Naive B cell (primary cell): ENCODE measurements around the gene MARK2. TPM values are rescaled to one million over a fixed set of nuclear protein-coding genes. Genes with fewer than 3 reads are reported as not detected.
"Not testable (repeated sequence)": the region's sequence is repeated elsewhere in the genome, so short reads cannot be mapped to it uniquely, and the experiment has no call there.

Experiments used
- ATAC-seq, 2 donors: fragments of 150-1000 bp; cut with Tn5 transposase; 2 replicates each; pipeline ENCODE4 v1.10.0; 2021; ENCODE audit warnings: low read depth in 2 of 2, mild to moderate bottlenecking in 2 of 2, moderate library complexity in 2 of 2
- DNase-seq: peaks from one replicate; pipeline ENCODE4 v3.0.0; 2022
- H3K27ac Mint-ChIP-seq, 6 donors: one replicate each; pipeline ENCODE4 v1.8.0; 2020 to 2022; ENCODE audit warnings: mild to moderate bottlenecking in 6 of 6, mixed read lengths in 6 of 6, moderate library complexity in 5 of 6, inconsistent platforms in 2 of 6
- H3K27me3 Mint-ChIP-seq, 3 donors: one replicate each; pipeline ENCODE4 v1.8.0; 2021 to 2022; ENCODE audit warnings: mixed read lengths in 3 of 3, mild to moderate bottlenecking in 1 of 3
- H3K36me3 Mint-ChIP-seq, 2 donors: one replicate each; pipeline ENCODE4 v1.8.0; 2020 to 2022; ENCODE audit warnings: mixed read lengths in 2 of 2, inconsistent platforms in 1 of 2, mild to moderate bottlenecking in 1 of 2
- H3K4me1 Mint-ChIP-seq, 3 donors: one replicate each; pipeline ENCODE4 v1.8.0; 2020 to 2022; ENCODE audit warnings: mixed read lengths in 3 of 3, inconsistent platforms in 1 of 3, mild to moderate bottlenecking in 1 of 3, moderate library complexity in 1 of 3
- H3K4me3 Mint-ChIP-seq, 8 donors: one replicate each; pipeline ENCODE4 v1.8.0; 2020 to 2022; ENCODE audit warnings: mild to moderate bottlenecking in 8 of 8, mixed read lengths in 8 of 8, moderate library complexity in 8 of 8, inconsistent platforms in 2 of 8
- H3K9me3 Mint-ChIP-seq, 7 donors: one replicate each; pipeline ENCODE4 v1.8.0; 2020 to 2022; ENCODE audit warnings: mixed read lengths in 7 of 7, mild to moderate bottlenecking in 5 of 7, inconsistent platforms in 2 of 7, moderate library complexity in 1 of 7
- polyA plus RNA-seq, 6 donors: library from polyadenylated mRNA; unstranded; fragments of 300-500 nt; fragmentation: Illumina TruSeq; gene quantifications; one replicate each; pipeline ENCODE4 v1.2.3, GENCODE V29; 2021; ENCODE audit warnings: low read depth in 6 of 6

MARK2 gene
- 10 to 100 TPM; 31.0 to 66.8 (median 42.9) TPM for polyA plus RNA-seq

DNA sequence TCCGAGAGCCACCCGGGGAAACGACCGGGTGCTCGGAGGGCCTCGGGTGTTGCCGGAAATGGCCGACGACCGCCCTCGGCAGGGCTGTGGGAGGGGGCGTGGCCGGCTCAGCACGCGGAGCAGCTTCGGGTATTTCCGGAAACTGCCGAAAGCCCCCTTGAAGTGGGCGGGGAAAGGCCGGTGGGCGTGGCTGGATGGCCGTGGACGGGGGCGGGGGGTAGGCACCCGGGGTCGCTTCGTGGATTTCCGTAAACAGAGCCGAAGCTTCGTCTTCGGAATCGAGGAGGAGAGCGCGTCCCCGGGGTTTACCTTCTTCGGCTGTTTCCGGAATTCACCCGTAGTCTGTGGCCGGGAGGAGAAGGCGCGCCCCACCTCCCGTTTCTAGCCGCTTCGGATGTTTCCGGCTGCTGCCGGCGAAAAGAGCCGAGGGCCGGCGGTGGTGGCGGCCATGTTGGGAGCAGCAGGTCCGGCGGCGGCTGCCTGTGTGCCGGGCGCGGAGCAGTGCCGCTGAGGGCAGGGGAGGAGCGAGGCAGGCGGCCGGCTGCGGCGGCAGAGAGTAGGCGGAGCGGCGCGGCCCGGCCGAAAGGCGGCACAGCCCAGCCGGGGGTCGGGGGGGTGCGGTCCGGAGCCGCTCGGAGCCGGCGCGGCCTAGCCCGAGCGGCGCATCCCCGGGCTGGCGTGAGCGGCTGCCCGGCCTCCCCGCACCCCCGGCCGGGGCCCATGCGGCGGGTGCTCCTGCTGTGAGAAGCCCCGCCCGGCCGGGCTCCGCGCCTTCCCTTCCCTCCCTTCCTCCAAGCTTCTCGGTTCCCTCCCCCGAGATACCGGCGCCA lies at the start of gene MARK2:
Gene MARK2, plus strand, starts transcription at position 433 of the 830 bp plus-strand sequence. Its CDS starts 397 bp downstream, at position 830.
- Mint-ChIP-seq H3K27me3 (no peaks in the 10 kb centered on the region), H3K27ac (peak within 1 kb of the TSS; percentile 93 to 97 (median 96)), H3K36me3 (peaks cover 0 to 11% of the 10 kb centered on the region in 2 donors), H3K4me1 (peaks cover 62 to 75% (median 70%) of the 10 kb centered on the region in 3 donors), H3K4me3 (peak within 1 kb of the TSS; percentile 96 to 99 (median 98)), H3K9me3 (no peaks in the 10 kb centered on the region)
- DNase-seq (peak; percentile 99), ATAC-seq (peak; percentile 80)

DNA sequence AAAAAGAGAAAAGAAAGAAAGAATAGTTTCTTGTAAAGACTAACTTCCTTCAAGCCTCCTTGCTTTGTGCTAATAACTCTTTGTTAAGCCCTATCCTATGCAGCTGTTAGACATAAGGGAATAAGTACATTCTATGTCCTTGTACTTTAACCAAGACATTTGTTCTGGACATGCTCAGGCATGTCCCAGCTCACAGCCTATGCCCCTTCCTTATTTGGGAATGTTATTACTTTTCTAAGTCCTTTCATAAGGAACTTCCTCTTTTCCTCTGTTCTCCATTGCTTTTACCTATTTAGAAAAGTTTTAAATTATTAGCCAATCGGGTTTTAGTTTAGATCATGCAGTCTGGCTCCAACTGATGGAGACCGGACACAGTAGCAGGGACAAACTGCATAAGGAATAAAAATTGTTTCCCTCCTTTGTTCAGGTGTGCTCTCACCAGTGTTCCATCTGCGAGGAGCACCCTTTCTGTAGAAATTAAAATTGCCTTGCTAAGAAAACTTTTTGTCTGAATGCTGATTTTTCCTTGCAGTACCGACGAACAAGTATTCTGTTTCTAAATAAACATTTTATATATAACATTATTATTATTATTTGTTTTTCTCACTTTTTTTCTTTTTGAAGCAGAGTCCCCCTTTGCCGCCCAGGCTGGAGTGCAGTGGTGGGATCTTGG lies 47.3 kb upstream of the MARK2 start:
- Mint-ChIP-seq H3K27ac (no peak overlapping the region), H3K4me3 (no peak overlapping the region), H3K9me3 (peaks cover 6 to 21% (median 17%) of the 10 kb centered on the region in 7 donors), H3K36me3 (peaks cover 0 to 7% of the 10 kb centered on the region in 2 donors), H3K27me3 (peaks cover 0 to 6% (median 3%) of the 10 kb centered on the region in 3 donors), H3K4me1 (peaks cover 0 to 9% (median 0%) of the 10 kb centered on the region in 3 donors)
- ATAC-seq = no peak
- DNase-seq = no peak

DNA sequence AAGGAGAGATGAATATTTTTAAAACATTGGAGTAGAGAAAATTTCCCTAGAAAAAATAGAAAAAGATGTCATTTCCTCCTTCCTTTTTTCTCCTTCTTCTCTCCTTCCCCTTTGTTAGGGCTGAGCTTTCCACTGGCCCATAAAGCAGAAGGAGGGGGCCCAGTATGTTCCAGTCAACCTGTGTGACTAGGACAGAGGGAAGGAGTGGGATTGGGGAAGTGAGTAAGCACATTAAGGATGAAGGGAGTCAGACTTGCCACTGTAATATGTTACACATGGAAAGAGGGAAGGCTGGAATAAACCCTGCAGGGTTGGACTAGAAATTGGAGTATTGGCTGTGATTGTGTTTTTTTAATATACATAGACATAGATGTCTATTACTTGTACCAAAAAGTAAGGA lies 45.7 kb upstream of the MARK2 start:
- Mint-ChIP-seq H3K9me3 (peaks cover 6 to 21% (median 17%) of the 10 kb centered on the region in 7 donors), H3K36me3 (peaks cover 0 to 7% of the 10 kb centered on the region in 2 donors), H3K4me1 (peaks cover 0 to 9% (median 0%) of the 10 kb centered on the region in 3 donors), H3K4me3 (no peak overlapping the region), H3K27ac (no peak overlapping the region), H3K27me3 (peaks cover 2 to 9% (median 7%) of the 10 kb centered on the region in 3 donors)
- ATAC-seq = no peak
- DNase-seq = no peak

DNA sequence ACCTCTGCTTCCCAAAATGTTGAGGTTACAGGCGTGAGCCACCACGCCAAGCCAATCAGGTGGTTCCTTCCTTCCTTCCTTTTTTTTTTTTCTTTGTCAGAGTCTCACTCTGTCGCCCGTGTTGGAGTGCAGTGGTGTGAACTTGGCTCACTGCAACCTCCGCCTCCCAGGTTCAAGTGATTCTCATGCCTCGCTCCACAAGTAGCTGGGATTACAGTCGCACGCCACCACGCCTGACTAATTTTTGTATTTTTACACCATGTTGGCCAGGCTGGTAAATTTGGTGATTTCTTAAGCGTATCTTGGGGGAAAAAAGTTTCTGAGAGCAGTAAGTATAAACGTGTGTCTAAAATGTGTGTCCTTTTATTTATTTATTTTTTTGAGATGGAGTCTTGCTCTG lies 43.8 kb upstream of the MARK2 start:
- Mint-ChIP-seq H3K4me3 (no peak overlapping the region), H3K36me3 (peaks cover 0 to 7% of the 10 kb centered on the region in 2 donors), H3K27me3 (peaks cover 7 to 13% (median 7%) of the 10 kb centered on the region in 3 donors), H3K27ac (no peak overlapping the region), H3K4me1 (peaks cover 0 to 9% (median 0%) of the 10 kb centered on the region in 3 donors), H3K9me3 (peaks cover 6 to 21% (median 17%) of the 10 kb centered on the region in 7 donors)
- no peak for ATAC-seq
- DNase-seq = no peak

DNA sequence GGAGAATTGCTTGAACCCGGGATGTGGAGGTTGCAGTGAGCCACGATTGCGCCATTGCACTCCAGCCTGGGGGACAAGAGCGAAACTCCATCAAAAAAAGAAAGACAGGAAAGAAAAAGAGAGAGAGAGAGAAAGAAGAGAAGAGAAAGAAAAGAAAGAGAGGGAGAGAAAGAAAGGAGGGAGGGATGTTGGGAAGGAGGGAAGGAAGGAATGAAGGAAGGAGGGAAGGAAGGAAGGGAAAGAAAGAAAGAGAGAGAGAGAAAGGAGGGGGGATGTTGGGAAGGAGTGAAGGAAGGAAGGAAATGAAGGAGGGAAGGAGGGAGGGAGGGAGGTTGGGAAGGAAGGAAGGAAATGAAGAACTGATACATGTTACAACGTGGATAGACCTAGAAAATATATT lies 38.0 kb upstream of the MARK2 start:
- peaks cover 8 to 23% (median 16%) of the 10 kb centered on the region in 3 donors for H3K27me3 Mint-ChIP-seq
- ATAC-seq = no peak
- DNase-seq = no peak
- no peak overlapping the region for H3K27ac Mint-ChIP-seq
- H3K4me1 Mint-ChIP-seq = no peaks in the 10 kb centered on the region
- H3K4me3 Mint-ChIP-seq = peak overlapping the region in 1 of 8 donors; percentile 31
- H3K9me3 Mint-ChIP-seq = no peaks in the 10 kb centered on the region
- no peaks in the 10 kb centered on the region for H3K36me3 Mint-ChIP-seq

DNA sequence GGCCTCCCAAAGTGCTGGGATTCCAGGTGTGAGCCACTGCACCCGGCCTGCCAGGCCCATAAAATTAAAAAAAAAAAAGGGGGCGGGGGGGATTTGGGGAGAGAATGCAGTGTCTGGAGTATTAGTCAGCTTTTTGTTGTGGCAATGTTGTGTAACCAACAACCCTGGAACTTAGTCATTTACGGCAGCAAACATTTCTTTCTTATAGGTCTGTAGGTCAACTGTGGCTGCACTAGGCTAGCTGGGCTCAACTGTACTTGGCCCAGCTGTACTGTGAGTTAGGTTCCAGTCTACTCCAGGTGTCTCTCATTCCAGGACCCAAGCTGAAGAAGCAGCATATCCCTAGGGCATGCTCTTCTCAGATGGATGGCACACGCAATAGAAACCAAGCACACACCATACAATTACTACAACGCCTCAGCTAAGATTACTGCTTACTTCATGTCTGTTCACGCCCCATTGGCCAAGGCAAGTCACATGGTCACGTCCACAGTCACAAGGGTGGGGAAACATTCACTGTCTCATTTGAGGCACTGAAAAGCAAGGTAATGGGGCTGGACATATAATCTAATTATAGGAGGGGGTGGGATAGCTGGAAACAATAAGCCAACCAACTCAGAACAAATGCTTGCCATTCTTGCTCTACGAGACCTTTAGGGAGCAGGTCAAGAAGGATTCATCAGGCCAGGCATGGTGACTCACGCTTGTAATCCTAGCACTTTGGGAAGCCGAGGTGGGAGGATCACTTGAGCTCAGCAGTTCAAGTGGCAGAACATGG lies 36.1 kb upstream of the MARK2 start:
- no peak overlapping the region for H3K4me3 Mint-ChIP-seq
- H3K36me3 Mint-ChIP-seq = no peaks in the 10 kb centered on the region
- H3K27ac Mint-ChIP-seq = no peak overlapping the region
- H3K27me3 Mint-ChIP-seq = peaks cover 4 to 16% (median 16%) of the 10 kb centered on the region in 3 donors
- no peak for ATAC-seq
- H3K9me3 Mint-ChIP-seq = no peaks in the 10 kb centered on the region
- H3K4me1 Mint-ChIP-seq = no peaks in the 10 kb centered on the region
- DNase-seq = no peak

DNA sequence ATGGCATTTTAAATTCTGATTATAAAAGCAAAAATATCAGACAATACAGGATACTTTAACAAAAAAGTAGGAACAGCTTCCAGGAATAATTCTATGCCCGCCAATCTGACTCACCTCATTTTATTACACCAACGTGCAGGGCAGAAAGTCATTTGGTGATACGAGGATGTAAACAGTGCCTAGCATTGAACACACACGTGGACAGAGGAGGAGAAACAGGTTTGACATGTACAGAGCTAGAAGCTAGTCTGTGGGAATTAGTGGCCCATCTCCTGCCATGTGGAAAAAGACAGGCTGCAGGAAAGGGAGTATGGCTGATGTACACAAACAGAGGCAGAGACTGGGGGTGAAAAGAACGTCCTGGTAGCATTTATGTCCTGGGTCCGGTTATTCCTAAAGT lies 34.7 kb upstream of the MARK2 start:
- ATAC-seq = no peak
- Mint-ChIP-seq H3K27me3 (peaks cover 4 to 10% (median 10%) of the 10 kb centered on the region in 3 donors), H3K27ac (no peak overlapping the region), H3K36me3 (no peaks in the 10 kb centered on the region), H3K4me1 (no peaks in the 10 kb centered on the region), H3K4me3 (peak overlapping the region in 1 of 8 donors; percentile 5), H3K9me3 (no peaks in the 10 kb centered on the region)
- no peak for DNase-seq

DNA sequence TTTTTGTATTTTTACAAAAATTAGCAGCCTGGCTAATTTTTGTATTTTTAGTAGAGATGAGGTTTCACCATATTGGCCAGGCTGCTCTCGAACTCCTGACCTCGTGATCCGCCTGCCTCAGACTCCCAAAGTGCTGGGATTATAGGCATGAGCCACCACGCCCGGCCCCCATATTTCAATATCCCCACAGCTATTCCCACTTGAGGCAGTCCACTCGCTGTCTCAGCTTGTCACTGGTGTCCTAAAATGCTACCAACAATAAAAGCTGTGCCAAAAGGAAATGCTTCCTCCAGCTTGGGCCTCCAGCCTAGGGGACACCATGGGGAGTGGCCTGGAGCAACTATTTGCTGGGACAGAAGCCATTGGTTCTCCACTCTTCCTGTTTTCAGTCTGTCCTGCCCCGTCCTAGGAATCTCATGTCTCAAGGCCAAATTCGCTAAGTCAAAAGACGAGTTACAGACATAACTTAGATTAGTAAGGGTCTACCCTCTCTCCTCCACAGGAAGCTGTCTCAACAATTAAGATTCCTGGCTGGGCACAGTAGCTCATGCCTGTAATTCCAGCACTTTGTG lies 33.0 kb upstream of the MARK2 start:
- peak overlapping the region in 1 of 8 donors; percentile 9 for H3K4me3 Mint-ChIP-seq
- H3K4me1 Mint-ChIP-seq = no peaks in the 10 kb centered on the region
- no peaks in the 10 kb centered on the region for H3K9me3 Mint-ChIP-seq
- DNase-seq (no peak), ATAC-seq (no peak)
- H3K27me3 Mint-ChIP-seq = peaks cover under 1 to 4% (median 1%) of the 10 kb centered on the region in 3 donors
- no peak overlapping the region for H3K27ac Mint-ChIP-seq
- H3K36me3 Mint-ChIP-seq = no peaks in the 10 kb centered on the region

DNA sequence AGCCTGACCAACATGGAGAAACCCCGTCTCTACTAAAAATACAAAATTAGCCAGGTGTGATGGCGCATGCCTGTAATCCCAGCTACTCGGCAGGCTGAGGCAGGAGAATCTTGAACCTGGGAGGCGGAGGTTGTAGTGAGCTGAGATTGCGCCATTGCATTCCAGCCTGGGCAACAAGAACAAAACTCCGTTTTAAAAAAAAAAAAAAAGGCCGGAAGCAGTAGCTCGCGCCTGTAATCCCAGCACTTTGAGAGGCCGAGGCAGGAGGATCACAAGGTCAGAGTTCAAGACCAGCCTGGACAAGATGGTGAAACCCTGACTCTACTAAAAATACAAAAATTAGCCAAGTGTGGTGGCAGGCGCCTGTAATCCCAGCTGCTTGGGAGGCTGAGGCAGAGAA lies 28.5 kb upstream of the MARK2 start:
- not testable (repeated sequence) for ATAC-seq, H3K4me3 Mint-ChIP-seq, H3K27me3 Mint-ChIP-seq, H3K27ac Mint-ChIP-seq, H3K36me3 Mint-ChIP-seq, DNase-seq, H3K9me3 Mint-ChIP-seq
- peaks cover 11 to 23% (median 12%) of the 10 kb centered on the region in 3 donors for H3K4me1 Mint-ChIP-seq

DNA sequence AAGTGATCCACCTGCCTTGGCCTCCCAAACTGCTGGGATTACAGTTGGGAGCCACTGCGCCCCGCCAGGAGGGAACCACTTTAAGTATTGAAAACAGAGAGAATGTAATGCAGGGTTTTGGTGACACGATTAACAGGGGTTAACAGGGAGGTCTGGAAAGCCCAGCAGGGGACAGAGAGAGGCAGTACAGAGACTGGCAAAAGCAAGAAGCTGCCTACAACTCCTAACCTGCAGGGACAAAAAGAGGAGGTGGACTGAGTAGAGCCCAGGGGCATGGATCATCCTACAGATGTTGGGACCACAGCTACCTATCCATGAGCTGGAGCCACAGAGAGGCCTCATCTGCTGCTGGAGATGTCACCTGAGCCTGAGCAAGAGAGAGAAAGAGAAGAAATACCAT lies 27.4 kb upstream of the MARK2 start:
- no peaks in the 10 kb centered on the region for H3K9me3 Mint-ChIP-seq
- H3K27me3 Mint-ChIP-seq = no peaks in the 10 kb centered on the region
- no peaks in the 10 kb centered on the region for H3K36me3 Mint-ChIP-seq
- H3K4me3 Mint-ChIP-seq = peak overlapping the region in 6 of 8 donors; percentile 45 to 89 (median 64)
- H3K27ac Mint-ChIP-seq = peak overlapping the region in 1 of 6 donors; percentile 30
- peaks cover 14 to 25% (median 16%) of the 10 kb centered on the region in 3 donors for H3K4me1 Mint-ChIP-seq
- DNase-seq (no peak), ATAC-seq (no peak)

DNA sequence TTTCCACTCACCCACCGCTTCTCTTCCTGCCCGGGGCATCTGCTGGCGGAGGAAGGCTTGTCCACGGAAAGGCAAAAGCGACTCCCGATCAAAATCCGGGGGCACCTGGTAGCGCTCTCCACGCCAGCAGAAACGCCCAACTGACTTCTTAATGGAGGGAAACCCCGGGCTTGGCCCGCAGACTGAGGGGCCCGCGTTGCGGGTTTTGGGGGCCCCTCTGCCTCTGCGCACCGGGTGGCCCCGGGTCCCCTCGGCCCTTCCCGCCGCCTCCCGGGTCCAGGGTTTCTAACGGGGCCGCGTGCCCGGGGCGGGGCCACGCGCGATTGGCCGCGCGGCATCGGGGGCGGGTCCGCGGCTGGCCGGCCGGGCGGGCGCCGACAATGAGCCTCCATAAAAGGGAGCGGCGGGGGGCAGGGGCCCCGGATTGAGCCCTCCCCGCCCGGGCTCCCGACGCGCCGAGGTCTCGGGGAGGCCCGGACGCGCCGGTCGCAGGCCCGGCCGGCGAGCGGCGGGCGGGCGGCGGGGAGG lies 25.8 kb upstream of the MARK2 start, which contains the start of gene SPINDOC:
Gene SPINDOC, plus strand, starts transcription at position 422 of the 528 bp plus-strand sequence. CDS start 231 bp downstream, outside the sequence.
- DNase-seq (peak; percentile 65), ATAC-seq (peak; percentile 91 to 92)
- Mint-ChIP-seq H3K36me3 (no peaks in the 10 kb centered on the region), H3K9me3 (no peaks in the 10 kb centered on the region), H3K4me1 (peaks cover 16 to 25% (median 18%) of the 10 kb centered on the region in 3 donors), H3K27ac (peak within 1 kb of the TSS in 2 of 6 donors; percentile 34 to 52), H3K27me3 (no peaks in the 10 kb centered on the region), H3K4me3 (peak within 1 kb of the TSS; percentile 75 to 93 (median 83))

DNA sequence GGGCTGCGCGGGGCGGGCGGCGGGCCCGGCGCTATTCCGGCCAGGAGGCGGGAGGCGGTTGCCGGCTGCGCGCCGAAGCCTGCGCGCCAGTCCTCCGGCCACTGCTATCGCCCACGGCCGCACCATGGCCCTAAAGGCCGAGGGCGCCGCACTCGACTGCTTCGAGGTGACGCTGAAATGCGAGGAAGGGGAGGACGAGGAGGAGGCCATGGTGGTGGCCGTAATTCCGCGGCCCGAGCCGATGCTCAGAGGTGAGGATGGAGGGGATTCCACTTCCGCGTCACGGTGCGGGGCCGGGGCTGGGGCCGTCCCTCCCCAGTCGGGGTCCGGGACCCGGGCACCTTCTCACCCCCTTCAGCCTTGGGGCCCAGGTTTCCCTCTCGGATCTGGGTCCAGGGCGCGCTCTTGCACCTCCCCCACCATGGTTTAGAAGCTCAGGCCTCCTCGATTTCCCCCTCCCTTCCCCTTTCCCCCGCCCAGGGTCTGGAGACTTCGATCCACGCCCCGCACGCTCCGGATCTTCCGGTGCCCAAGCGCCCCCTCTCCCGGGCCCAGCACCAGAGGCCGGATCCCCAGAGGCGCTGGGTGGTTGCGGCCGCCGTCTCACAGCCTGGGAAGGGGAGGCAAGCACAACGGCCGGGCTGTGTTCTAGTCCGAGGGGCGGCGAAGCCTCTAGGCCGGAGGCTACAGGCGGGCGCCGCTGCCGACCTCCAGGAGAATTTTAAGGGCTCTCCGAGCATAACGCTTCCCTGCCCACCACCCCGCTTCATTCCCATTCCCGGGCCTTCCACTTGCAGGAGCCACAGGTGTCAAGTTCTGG lies 25.1 kb upstream of the MARK2 start:
- Mint-ChIP-seq H3K4me3 (peak overlapping the region; percentile 48 to 93 (median 82)), H3K4me1 (peaks cover 16 to 25% (median 18%) of the 10 kb centered on the region in 3 donors), H3K9me3 (no peaks in the 10 kb centered on the region), H3K27me3 (no peaks in the 10 kb centered on the region), H3K27ac (no peak overlapping the region), H3K36me3 (no peaks in the 10 kb centered on the region)
- ATAC-seq = peak; percentile 35 to 43
- DNase-seq = peak; percentile 31
